WTC11 (cell line): ENCODE results near the gene LRRC8A. TPM values are rescaled to one million over a fixed set of nuclear protein-coding genes. Genes with fewer than 3 reads are reported as not detected.

Experiments used
- ATAC-seq: fragments of 200-7000 bp; cut with Tn5 transposase; 2 replicates; pipeline ENCODE4 v1.10.0; 2021; ENCODE audit warnings: mild to moderate bottlenecking, moderate library complexity
- Bru-seq: library from RNA; stranded (reverse); fragments of 400-500 nt; gene quantifications from one replicate; lab custom pipeline; 2021; lab: Mats Ljungman, UMichigan
- CTCF ChIA-PET: fragments of 300-600 bp; sonication (Branson Sonifier 250); formaldehyde crosslinking; loops from one replicate; lab custom pipeline; 2021; ENCODE audit warnings: antibody characterized with exemption; lab: Charles Lee
- POLR2A ChIA-PET: fragments of 350-600 bp; sonication (Branson Sonifier 250); formaldehyde crosslinking; loops from one replicate; lab custom pipeline; 2021; ENCODE audit warnings: antibody characterized with exemption; lab: Charles Lee
- DNase-seq: peaks from one replicate; pipeline ENCODE4 v3.0.0; 2021; ENCODE audit warnings: low spot score
- H3K27ac Mint-ChIP-seq: 2 replicates; pipeline ENCODE4 v1.8.0; 2021; ENCODE audit warnings: mixed read lengths
- H3K27me3 Mint-ChIP-seq: 2 replicates; pipeline ENCODE4 v1.8.0; 2021; ENCODE audit warnings: low read depth, mild to moderate bottlenecking, moderate library complexity, mixed read lengths
- H3K36me3 Mint-ChIP-seq: 2 replicates; pipeline ENCODE4 v1.8.0; 2021; ENCODE audit warnings: mixed read lengths
- H3K4me1 Mint-ChIP-seq: 2 replicates; pipeline ENCODE4 v1.8.0; 2022; ENCODE audit warnings: mixed read lengths
- H3K4me3 Mint-ChIP-seq: 2 replicates; pipeline ENCODE4 v1.8.0; 2021; ENCODE audit warnings: mild to moderate bottlenecking, moderate library complexity, mixed read lengths
- H3K9me3 Mint-ChIP-seq: 2 replicates; pipeline ENCODE4 v1.8.0; 2021; ENCODE audit warnings: mixed read lengths
- AFF4 ChIP-seq: sonication (generic); formaldehyde crosslinking; IDR thresholded peaks from 2 replicates; pipeline ENCODE4 v1.8.1; 2023; ENCODE audit warnings: mild to moderate bottlenecking, missing genetic modification reagents, borderline replicate concordance
- ARID4B ChIP-seq: sonication (generic); formaldehyde crosslinking; IDR thresholded peaks from 2 replicates; pipeline ENCODE4 v1.8.0; 2023; ENCODE audit warnings: missing genetic modification reagents, mild to moderate bottlenecking, borderline replicate concordance
- ATF6 ChIP-seq: sonication (generic); formaldehyde crosslinking; IDR thresholded peaks from 2 replicates; pipeline ENCODE4 v1.8.1; 2023; ENCODE audit warnings: mild to moderate bottlenecking, missing genetic modification reagents
- CREM ChIP-seq: sonication (generic); formaldehyde crosslinking; IDR thresholded peaks from 2 replicates; pipeline ENCODE4 v1.8.1; 2022; ENCODE audit warnings: mild to moderate bottlenecking, missing genetic modification reagents, moderate library complexity
- E2F5 ChIP-seq: sonication (generic); formaldehyde crosslinking; IDR thresholded peaks from 2 replicates; pipeline ENCODE4 v1.8.1; 2022; ENCODE audit warnings: mild to moderate bottlenecking, moderate library complexity, missing genetic modification reagents
- ETV6 ChIP-seq: sonication (generic); formaldehyde crosslinking; IDR thresholded peaks from 2 replicates; pipeline ENCODE4 v1.8.1; 2022; ENCODE audit warnings: mild to moderate bottlenecking, missing genetic modification reagents
- FOXJ3 ChIP-seq: sonication (generic); formaldehyde crosslinking; IDR thresholded peaks from 2 replicates; pipeline ENCODE4 v1.9.0; 2021; ENCODE audit warnings: missing genetic modification reagents, mild to moderate bottlenecking, borderline replicate concordance
- FOXK1 ChIP-seq: sonication (generic); formaldehyde crosslinking; IDR thresholded peaks from 2 replicates; pipeline ENCODE4 v1.8.0; 2022; ENCODE audit warnings: mild to moderate bottlenecking, moderate library complexity, missing genetic modification reagents
- FOXP4 ChIP-seq: sonication (generic); formaldehyde crosslinking; IDR thresholded peaks from 2 replicates; pipeline ENCODE4 v1.8.0; 2022; ENCODE audit warnings: mild to moderate bottlenecking, missing genetic modification reagents
- GABPB1 ChIP-seq: sonication (generic); formaldehyde crosslinking; IDR thresholded peaks from 2 replicates; pipeline ENCODE4 v1.8.1; 2023; ENCODE audit warnings: mild to moderate bottlenecking, missing genetic modification reagents
- MYBL2 ChIP-seq: sonication (generic); formaldehyde crosslinking; IDR thresholded peaks from 2 replicates; pipeline ENCODE4 v1.8.1; 2023; ENCODE audit warnings: mild to moderate bottlenecking, moderate library complexity, missing genetic modification reagents
- NFE2L1 ChIP-seq: sonication (generic); formaldehyde crosslinking; IDR thresholded peaks from 2 replicates; pipeline ENCODE4 v1.8.1; 2023; ENCODE audit warnings: missing genetic modification reagents
- PRRX2 ChIP-seq: fragments of 250-450 bp; sonication (Bioruptor Pico); IDR thresholded peaks from 2 replicates; pipeline ENCODE4 v1.8.0; 2021; ENCODE audit warnings: mild to moderate bottlenecking
- RELA ChIP-seq: sonication (generic); formaldehyde crosslinking; IDR thresholded peaks from 2 replicates; pipeline ENCODE4 v1.8.1; 2022; ENCODE audit warnings: missing genetic modification reagents, mild to moderate bottlenecking, borderline replicate concordance
- SP1 ChIP-seq: sonication (generic); formaldehyde crosslinking; conservative IDR thresholded peaks from 2 replicates; pipeline ENCODE4 v1.8.1; 2022; ENCODE audit warnings: missing genetic modification reagents
- TEAD1 ChIP-seq: sonication (generic); formaldehyde crosslinking; IDR thresholded peaks from 2 replicates; pipeline ENCODE4 v1.8.0; 2022; ENCODE audit warnings: mild to moderate bottlenecking, missing genetic modification reagents
- USF2 ChIP-seq: sonication (generic); formaldehyde crosslinking; IDR thresholded peaks from 2 replicates; pipeline ENCODE4 v1.8.1; 2023; ENCODE audit warnings: mild to moderate bottlenecking, missing genetic modification reagents, moderate library complexity
- ZMAT4 ChIP-seq: fragments of 250-450 bp; sonication (Bioruptor Pico); IDR thresholded peaks from 2 replicates; pipeline ENCODE4 v1.9.0; 2021; ENCODE audit warnings: mild to moderate bottlenecking
- ZNF138 ChIP-seq: sonication (generic); formaldehyde crosslinking; conservative IDR thresholded peaks from 2 replicates; pipeline ENCODE4 v1.8.1; 2022; ENCODE audit warnings: mild to moderate bottlenecking, moderate library complexity, missing genetic modification reagents
- ZNF671 ChIP-seq: fragments of 250-450 bp; sonication (Bioruptor Pico); IDR thresholded peaks from 2 replicates; pipeline ENCODE4 v1.8.0; 2021; ENCODE audit warnings: mild to moderate bottlenecking
- long read RNA-seq, 3 experiments: library from RNA in 1 of 3; library from capped mRNA in 1 of 3; library from polyadenylated mRNA in 1 of 3; unstranded in 2 of 3; stranded (forward) in 1 of 3; transcript quantifications; one replicate each; pipeline ENCODE4 v2.0.0, GENCODE V29; 2021
- total RNA-seq: library from RNA; stranded (reverse); gene quantifications from 3 replicates; pipeline ENCODE4 v1.2.3, GENCODE V29; 2021

The LRRC8A gene
- 63.8 to 83.5 TPM (median 64.5 TPM) in 3 replicates for total RNA-seq
- Bru-seq, nascent RNA: percentile 66 among the genes with signal in this experiment
- long read RNA-seq, experiment 1, full-length matches to known transcripts: 685 of 823 reads
- long read RNA-seq, experiment 1, partial matches to known transcripts: 66 of 823 reads
- long read RNA-seq, experiment 1, other reads (novel, unspliced or antisense): 72 of 823 reads
- long read RNA-seq, experiment 2, full-length matches to known transcripts: 26 of 88 reads
- long read RNA-seq, experiment 2, partial matches to known transcripts: 59 of 88 reads
- long read RNA-seq, experiment 2, other reads (novel, unspliced or antisense): 3 of 88 reads
- long read RNA-seq, experiment 3, partial matches to known transcripts: 0 of 1 reads
- long read RNA-seq, experiment 3, other reads (novel, unspliced or antisense): 1 of 1 reads

- Mint-ChIP-seq H3K4me1 (peaks cover 50% of the 10 kb centered on the region), H3K4me3 (peak within 1 kb of the TSS; percentile 94), H3K27me3 (no peaks in the 10 kb centered on the region), H3K36me3 (peaks cover 20% of the 10 kb centered on the region), H3K9me3 (no peaks in the 10 kb centered on the region), H3K27ac (peak within 1 kb of the TSS; percentile 92)
- ChIA-PET POLR2A (interaction anchor here (1.1 to 1.5 kb wide), 2 partner anchors 46 to 64 kb away, joined by 3 to 6 read pairs; partner anchors contain the start of gene ENDOG), CTCF (interaction anchor here (0.8 to 1.8 kb wide), 4 partner anchors 18 to 64 kb away, joined by 3 to 8 read pairs (median 5); partner anchors contain the start of gene ENDOG)
- ATAC-seq: peak; percentile 82
- DNase-seq: peak; percentile 98
- TF ChIP-seq RELA (CRISPR knock-in tag) (no peak), ZMAT4 (CRISPR knock-in tag) (no peak), NFE2L1 (CRISPR knock-in tag) (no peak), FOXP4 (CRISPR knock-in tag) (peak; percentile 39; the same call in 1 of the 2 replicates), E2F5 (CRISPR knock-in tag) (peak; percentile 83), TEAD1 (CRISPR knock-in tag) (0 out of 2 replicates have a peak, but pooled peaks have one; percentile 32), ETV6 (0 out of 2 replicates have a peak, but pooled peaks have one; percentile 66), GABPB1 (CRISPR knock-in tag) (peak; percentile 82), SP1 (CRISPR knock-in tag) (peak; percentile 97), ATF6 (CRISPR knock-in tag) (0 out of 2 replicates have a peak, but pooled peaks have one; percentile 20), ZNF138 (no peak), FOXJ3 (no peak), PRRX2 (CRISPR knock-in tag) (0 out of 2 replicates have a peak, but pooled peaks have one; percentile 29), CREM (CRISPR knock-in tag) (peak; percentile 97), ZNF671 (CRISPR knock-in tag) (no peak), AFF4 (CRISPR knock-in tag) (no peak), USF2 (CRISPR knock-in tag) (peak; percentile 45; the same call in 1 of the 2 replicates), MYBL2 (CRISPR knock-in tag) (no peak; the same call in 1 of the 2 replicates), FOXK1 (CRISPR knock-in tag) (peak; percentile 49; the same call in 1 of the 2 replicates), ARID4B (CRISPR knock-in tag) (peak; percentile 69; the same call in 1 of the 2 replicates)
Measured at GRCh38 chr9:128881884-128882676, at the start of gene LRRC8A, which contains the start of gene KYAT1. Gene LRRC8A (plus strand): TSS chr9:128882133. CDS start chr9:128907165, 25,032 bp downstream. Gene KYAT1 (minus strand): TSS chr9:128881950. CDS start chr9:128845405, 36,545 bp downstream.
